ENCODE results near the gene ADRB2.

ADRB2 gene

GRCh38 chr5:148836272-148837250 is 10.2 kb downstream of the ADRB2 start:
- TF ChIP-seq TAF1 (IDR thresholded peaks at IDR 0.05; ENCODE audit: borderline replicate concordance, low read depth, low read length), result no peak
- FAIRE-seq, result no peak
- DNase-seq (ENCODE audit: insufficient read length), result no peak

- FAIRE-seq, result no peak
- TF ChIP-seq POLR2A (IDR thresholded peaks at IDR 0.05; ENCODE audit: low read depth, low read length) (no peak), POLR2AphosphoS5 (IDR thresholded peaks at IDR 0.05; ENCODE audit: low read depth, low read length) (no peak), TAF1 (IDR thresholded peaks at IDR 0.05; ENCODE audit: borderline replicate concordance, low read depth, low read length) (no peak)
- no peak for DNase-seq (ENCODE audit: insufficient read length)
Measured at GRCh38 chr5:148837383-148837782, 11.0 kb downstream of the ADRB2 start.

- TF ChIP-seq TAF1 (IDR thresholded peaks at IDR 0.05; ENCODE audit: borderline replicate concordance, low read depth, low read length), result no peak
- no peak for TF ChIP-seq POLR2A (IDR thresholded peaks at IDR 0.05; ENCODE audit: low read depth, low read length)
- TF ChIP-seq POLR2AphosphoS5 (IDR thresholded peaks at IDR 0.05; ENCODE audit: low read depth, low read length), result no peak
- DNase-seq (ENCODE audit: insufficient read length) (no peak), FAIRE-seq (no peak)
Measured at GRCh38 chr5:148838357-148838756, 11.9 kb downstream of the ADRB2 start.

- TF ChIP-seq TAF1 (IDR thresholded peaks at IDR 0.05; ENCODE audit: borderline replicate concordance, low read depth, low read length) (no peak), POLR2A (IDR thresholded peaks at IDR 0.05; ENCODE audit: low read depth, low read length) (no peak), POLR2AphosphoS5 (IDR thresholded peaks at IDR 0.05; ENCODE audit: low read depth, low read length) (no peak)
- no peak for DNase-seq (ENCODE audit: insufficient read length)
- FAIRE-seq, result no peak
Measured at GRCh38 chr5:148839960-148840359, 13.5 kb downstream of the ADRB2 start.

- DNase-seq (ENCODE audit: insufficient read length) (no peak), FAIRE-seq (no peak)
- TF ChIP-seq TAF1 (IDR thresholded peaks at IDR 0.05; ENCODE audit: borderline replicate concordance, low read depth, low read length) (no peak), POLR2AphosphoS5 (IDR thresholded peaks at IDR 0.05; ENCODE audit: low read depth, low read length) (no peak), POLR2A (IDR thresholded peaks at IDR 0.05; ENCODE audit: low read depth, low read length) (no peak)
Measured at GRCh38 chr5:148840531-148840930, 14.1 kb downstream of the ADRB2 start.

GRCh38 chr5:148841519-148841918 is 15.1 kb downstream of the ADRB2 start:
- FAIRE-seq (no peak), DNase-seq (ENCODE audit: insufficient read length) (no peak)
- TF ChIP-seq TAF1 (IDR thresholded peaks at IDR 0.05; ENCODE audit: borderline replicate concordance, low read depth, low read length) (no peak), POLR2A (IDR thresholded peaks at IDR 0.05; ENCODE audit: low read depth, low read length) (no peak), POLR2AphosphoS5 (IDR thresholded peaks at IDR 0.05; ENCODE audit: low read depth, low read length) (no peak)

- DNase-seq (ENCODE audit: insufficient read length) (no peak), FAIRE-seq (no peak)
- TF ChIP-seq POLR2AphosphoS5 (IDR thresholded peaks at IDR 0.05; ENCODE audit: low read depth, low read length) (no peak), POLR2A (IDR thresholded peaks at IDR 0.05; ENCODE audit: low read depth, low read length) (no peak), TAF1 (IDR thresholded peaks at IDR 0.05; ENCODE audit: borderline replicate concordance, low read depth, low read length) (no peak)
Measured at GRCh38 chr5:148842161-148842560, 15.8 kb downstream of the ADRB2 start.

GRCh38 chr5:148843510-148844318 is 17.3 kb downstream of the ADRB2 start:
- DNase-seq (ENCODE audit: insufficient read length), result no peak
- no peak for FAIRE-seq
- no peak for TF ChIP-seq POLR2AphosphoS5 (IDR thresholded peaks at IDR 0.05; ENCODE audit: low read depth, low read length)
- no peak for TF ChIP-seq TAF1 (IDR thresholded peaks at IDR 0.05; ENCODE audit: borderline replicate concordance, low read depth, low read length)
- TF ChIP-seq POLR2A (IDR thresholded peaks at IDR 0.05; ENCODE audit: low read depth, low read length), result no peak

- TF ChIP-seq TAF1 (IDR thresholded peaks at IDR 0.05; ENCODE audit: borderline replicate concordance, low read depth, low read length), result no peak
- TF ChIP-seq POLR2A (IDR thresholded peaks at IDR 0.05; ENCODE audit: low read depth, low read length), result no peak
- no peak for TF ChIP-seq POLR2AphosphoS5 (IDR thresholded peaks at IDR 0.05; ENCODE audit: low read depth, low read length)
- DNase-seq (ENCODE audit: insufficient read length) (no peak), FAIRE-seq (no peak)
Measured at GRCh38 chr5:148844433-148845280, 18.2 kb downstream of the ADRB2 start.

GRCh38 chr5:148846930-148847329 is 20.5 kb downstream of the ADRB2 start:
- TF ChIP-seq POLR2AphosphoS5 (IDR thresholded peaks at IDR 0.05; ENCODE audit: low read depth, low read length) (no peak), POLR2A (IDR thresholded peaks at IDR 0.05; ENCODE audit: low read depth, low read length) (no peak), TAF1 (IDR thresholded peaks at IDR 0.05; ENCODE audit: borderline replicate concordance, low read depth, low read length) (no peak)
- DNase-seq (ENCODE audit: insufficient read length) (no peak), FAIRE-seq (no peak)

GRCh38 chr5:148847456-148847855 is 21.0 kb downstream of the ADRB2 start:
- FAIRE-seq (no peak), DNase-seq (ENCODE audit: insufficient read length) (no peak)
- no peak for TF ChIP-seq POLR2AphosphoS5 (IDR thresholded peaks at IDR 0.05; ENCODE audit: low read depth, low read length)
- no peak for TF ChIP-seq TAF1 (IDR thresholded peaks at IDR 0.05; ENCODE audit: borderline replicate concordance, low read depth, low read length)
- no peak for TF ChIP-seq POLR2A (IDR thresholded peaks at IDR 0.05; ENCODE audit: low read depth, low read length)

Measured in GM12892 (cell line).